ENCODE data around the gene AACS.
"Not testable (repeated sequence)": the region's sequence is repeated elsewhere in the genome, so short reads cannot be mapped to it uniquely, and the experiment has no call there.

Gene AACS

GRCh38 chr12:125024949-125025563 is 40.2 kb upstream of the AACS start:
- no peaks in the 10 kb centered on the region for H3K27me3 ChIP-seq (ENCODE audit: insufficient read depth, poor library complexity, severe bottlenecking)
- DNase-seq (ENCODE audit: low read depth in 1 of 2, low spot score in 1 of 2) = no peak
- TF ChIP-seq GABPA (IDR thresholded peaks at IDR 0.05; ENCODE audit: low read depth) (no peak), SPI1 (IDR thresholded peaks at IDR 0.05; ENCODE audit: borderline replicate concordance, low read depth) (peak; percentile 16; the same call in 1 of the 2 replicates)
- no peak overlapping the region for H3K4me3 ChIP-seq (replicated peaks; ENCODE audit: insufficient read depth, low read length)
- no peak overlapping the region for H3K27ac ChIP-seq (replicated peaks)

GRCh38 chr12:125025606-125026235 is 39.5 kb upstream of the AACS start:
- TF ChIP-seq GABPA (IDR thresholded peaks at IDR 0.05; ENCODE audit: low read depth) (no peak), SPI1 (IDR thresholded peaks at IDR 0.05; ENCODE audit: borderline replicate concordance, low read depth) (no peak), REST (IDR thresholded peaks at IDR 0.05; ENCODE audit: insufficient replicate concordance, low read depth) (no peak), POLR2AphosphoS5 (IDR thresholded peaks at IDR 0.05; ENCODE audit: low read depth) (no peak)
- TF ChIP-seq, protein P1, sequence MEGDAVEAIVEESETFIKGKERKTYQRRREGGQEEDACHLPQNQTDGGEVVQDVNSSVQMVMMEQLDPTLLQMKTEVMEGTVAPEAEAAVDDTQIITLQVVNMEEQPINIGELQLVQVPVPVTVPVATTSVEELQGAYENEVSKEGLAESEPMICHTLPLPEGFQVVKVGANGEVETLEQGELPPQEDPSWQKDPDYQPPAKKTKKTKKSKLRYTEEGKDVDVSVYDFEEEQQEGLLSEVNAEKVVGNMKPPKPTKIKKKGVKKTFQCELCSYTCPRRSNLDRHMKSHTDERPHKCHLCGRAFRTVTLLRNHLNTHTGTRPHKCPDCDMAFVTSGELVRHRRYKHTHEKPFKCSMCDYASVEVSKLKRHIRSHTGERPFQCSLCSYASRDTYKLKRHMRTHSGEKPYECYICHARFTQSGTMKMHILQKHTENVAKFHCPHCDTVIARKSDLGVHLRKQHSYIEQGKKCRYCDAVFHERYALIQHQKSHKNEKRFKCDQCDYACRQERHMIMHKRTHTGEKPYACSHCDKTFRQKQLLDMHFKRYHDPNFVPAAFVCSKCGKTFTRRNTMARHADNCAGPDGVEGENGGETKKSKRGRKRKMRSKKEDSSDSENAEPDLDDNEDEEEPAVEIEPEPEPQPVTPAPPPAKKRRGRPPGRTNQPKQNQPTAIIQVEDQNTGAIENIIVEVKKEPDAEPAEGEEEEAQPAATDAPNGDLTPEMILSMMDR (IDR thresholded peaks at IDR 0.05; ENCODE audit: insufficient read depth, low read length) = no peak
- Histone ChIP-seq H3K4me3 (replicated peaks; ENCODE audit: insufficient read depth, low read length) (no peak overlapping the region), H3K27ac (replicated peaks) (no peak overlapping the region), H3K27me3 (ENCODE audit: insufficient read depth, poor library complexity, severe bottlenecking) (no peaks in the 10 kb centered on the region)
- no peak for DNase-seq (ENCODE audit: low read depth in 1 of 2, low spot score in 1 of 2)

- no peak for TF ChIP-seq POLR2AphosphoS5 (IDR thresholded peaks at IDR 0.05; ENCODE audit: low read depth)
- H3K4me3 ChIP-seq (replicated peaks; ENCODE audit: insufficient read depth, low read length) = no peak overlapping the region
- no peaks in the 10 kb centered on the region for H3K27me3 ChIP-seq (ENCODE audit: insufficient read depth, poor library complexity, severe bottlenecking)
- DNase-seq (ENCODE audit: low read depth in 1 of 2, low spot score in 1 of 2) = no peak
- no peak overlapping the region for H3K27ac ChIP-seq (replicated peaks)
Measured at GRCh38 chr12:125028106-125028505, 37.1 kb upstream of the AACS start.

DNA sequence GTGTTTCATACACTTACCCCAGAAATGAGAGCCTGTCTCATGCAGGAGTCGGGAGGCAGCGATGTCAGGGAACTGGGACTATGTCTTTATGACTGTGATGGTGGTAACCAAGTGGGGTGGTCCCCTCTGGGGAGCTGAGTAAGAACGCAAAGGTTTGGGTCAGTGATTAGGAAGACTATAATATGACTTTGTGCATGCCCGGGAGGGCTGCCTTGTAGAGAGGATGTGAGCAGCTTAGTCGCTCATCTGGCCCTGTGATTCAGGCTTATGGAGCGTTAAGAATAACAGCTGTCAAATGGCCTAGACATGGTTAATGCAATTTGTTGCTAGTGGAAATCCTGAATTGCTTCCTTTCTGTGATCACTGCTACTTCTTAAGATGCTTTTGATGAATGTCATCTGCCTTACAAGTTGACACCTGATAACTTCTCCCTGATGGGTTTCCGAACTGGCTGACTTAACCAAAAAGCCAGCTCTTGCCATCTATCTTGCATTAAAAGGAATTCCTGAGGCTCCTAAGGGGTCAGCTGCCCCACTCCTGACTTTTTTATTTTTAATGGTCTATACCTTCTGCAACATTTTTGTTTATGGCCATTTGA is 35.4 kb upstream of the AACS start:
- Histone ChIP-seq H3K4me3 (replicated peaks; ENCODE audit: insufficient read depth, low read length) (no peak overlapping the region), H3K27me3 (ENCODE audit: insufficient read depth, poor library complexity, severe bottlenecking) (no peaks in the 10 kb centered on the region), H3K27ac (replicated peaks) (no peak overlapping the region)
- TF ChIP-seq REST (IDR thresholded peaks at IDR 0.05; ENCODE audit: insufficient replicate concordance, low read depth) (no peak), POLR2AphosphoS5 (IDR thresholded peaks at IDR 0.05; ENCODE audit: low read depth) (no peak), GABPA (IDR thresholded peaks at IDR 0.05; ENCODE audit: low read depth) (no peak), SPI1 (IDR thresholded peaks at IDR 0.05; ENCODE audit: borderline replicate concordance, low read depth) (no peak)
- TF ChIP-seq, protein P1 (IDR thresholded peaks at IDR 0.05; ENCODE audit: insufficient read depth, low read length) = no peak
- no peak for DNase-seq (ENCODE audit: low read depth in 1 of 2, low spot score in 1 of 2)

GRCh38 chr12:125031471-125031870 is 33.8 kb upstream of the AACS start:
- DNase-seq (ENCODE audit: low read depth in 1 of 2, low spot score in 1 of 2); H3K27me3 ChIP-seq (ENCODE audit: insufficient read depth, poor library complexity, severe bottlenecking); H3K4me3 ChIP-seq (replicated peaks; ENCODE audit: insufficient read depth, low read length); H3K27ac ChIP-seq (replicated peaks): not testable (repeated sequence)

Measured in HL-60 (cell line).